MM.1S (cell line): ENCODE results near the gene CHST3.

Source experiments
- DNase-seq: peaks from one replicate; pipeline ENCODE4 v3.0.0-alpha.2; 2015
- H2AFZ ChIP-seq: fragments of 300-600 bp; sonication (generic); 2 replicates; pipeline ENCODE4 v1.6.0; 2016; ENCODE audit warnings: antibody characterized with exemption, low read length
- H3F3A ChIP-seq: fragments of 300-600 bp; sonication (generic); 2 replicates; pipeline ENCODE4 v1.6.1; 2016; ENCODE audit warnings: mild to moderate bottlenecking, antibody characterized with exemption, low read length, moderate library complexity, mixed read lengths; ENCODE audit not compliant: insufficient read depth
- H3K27ac ChIP-seq: fragments of 300-600 bp; sonication (generic); 2 replicates; pipeline ENCODE4 v1.5.1; 2016; ENCODE audit warnings: mild to moderate bottlenecking, low read length
- H3K27me3 ChIP-seq: fragments of 300-600 bp; sonication (generic); replicated peaks from 2 replicates; pipeline ENCODE4 v1.6.0; 2016; ENCODE audit warnings: low read length; ENCODE audit not compliant: insufficient read depth
- H3K36me3 ChIP-seq: fragments of 300-600 bp; sonication (generic); replicated peaks from 2 replicates; pipeline ENCODE4 v1.6.1; 2016; ENCODE audit warnings: mild to moderate bottlenecking, low read length, mixed read lengths; ENCODE audit not compliant: insufficient read depth
- H3K4me1 ChIP-seq: fragments of 300-600 bp; sonication (generic); 2 replicates; pipeline ENCODE4 v1.6.1; 2016; ENCODE audit warnings: low read length, mixed read lengths
- H3K4me2 ChIP-seq: fragments of 300-600 bp; sonication (generic); 2 replicates; pipeline ENCODE4 v1.6.0; 2016; ENCODE audit warnings: low read depth, low read length
- H3K4me3 ChIP-seq: fragments of 300-600 bp; sonication (generic); 2 replicates; pipeline ENCODE4 v1.5.1; 2016; ENCODE audit warnings: low read length, mixed read lengths
- H3K79me2 ChIP-seq: fragments of 300-600 bp; sonication (generic); 2 replicates; pipeline ENCODE4 v1.6.1; 2016; ENCODE audit warnings: mixed run types, low read length, mixed read lengths
- H3K9ac ChIP-seq: fragments of 300-600 bp; sonication (generic); 2 replicates; pipeline ENCODE4 v1.6.1; 2016; ENCODE audit warnings: low read length, mixed read lengths
- H3K9me2 ChIP-seq: fragments of 300-600 bp; sonication (generic); replicated peaks from 2 replicates; pipeline ENCODE4 v1.6.1; 2016; ENCODE audit warnings: mild to moderate bottlenecking, low read length, mixed read lengths; ENCODE audit not compliant: insufficient read depth
- H3K9me3 ChIP-seq: fragments of 300-600 bp; sonication (generic); replicated peaks from 2 replicates; pipeline ENCODE4 v1.6.1; 2016; ENCODE audit warnings: mild to moderate bottlenecking, low read length, mixed read lengths; ENCODE audit not compliant: insufficient read depth
- H4K20me1 ChIP-seq: fragments of 300-600 bp; sonication (generic); 2 replicates; pipeline ENCODE4 v1.6.1; 2016; ENCODE audit warnings: mild to moderate bottlenecking, low read length, moderate library complexity, mixed read lengths; ENCODE audit not compliant: insufficient read depth
- CTCF ChIP-seq: fragments of 300-600 bp; sonication (generic); IDR thresholded peaks from 2 replicates; pipeline ENCODE4 v1.5.1; 2016; ENCODE audit warnings: antibody characterized with exemption, low read length, mixed read lengths
- EZH2 ChIP-seq: fragments of 300-600 bp; sonication (generic); optimal IDR thresholded peaks from 2 replicates; pipeline ENCODE3; 2017; ENCODE audit warnings: low read depth, mild to moderate bottlenecking, antibody characterized with exemption, low read length, mixed read lengths
- EZH2phosphoT487 ChIP-seq: fragments of 300-600 bp; sonication (generic); IDR thresholded peaks from 2 replicates; pipeline ENCODE4 v1.6.1; 2018; ENCODE audit warnings: antibody characterized with exemption, low read length

Gene CHST3

DNA sequence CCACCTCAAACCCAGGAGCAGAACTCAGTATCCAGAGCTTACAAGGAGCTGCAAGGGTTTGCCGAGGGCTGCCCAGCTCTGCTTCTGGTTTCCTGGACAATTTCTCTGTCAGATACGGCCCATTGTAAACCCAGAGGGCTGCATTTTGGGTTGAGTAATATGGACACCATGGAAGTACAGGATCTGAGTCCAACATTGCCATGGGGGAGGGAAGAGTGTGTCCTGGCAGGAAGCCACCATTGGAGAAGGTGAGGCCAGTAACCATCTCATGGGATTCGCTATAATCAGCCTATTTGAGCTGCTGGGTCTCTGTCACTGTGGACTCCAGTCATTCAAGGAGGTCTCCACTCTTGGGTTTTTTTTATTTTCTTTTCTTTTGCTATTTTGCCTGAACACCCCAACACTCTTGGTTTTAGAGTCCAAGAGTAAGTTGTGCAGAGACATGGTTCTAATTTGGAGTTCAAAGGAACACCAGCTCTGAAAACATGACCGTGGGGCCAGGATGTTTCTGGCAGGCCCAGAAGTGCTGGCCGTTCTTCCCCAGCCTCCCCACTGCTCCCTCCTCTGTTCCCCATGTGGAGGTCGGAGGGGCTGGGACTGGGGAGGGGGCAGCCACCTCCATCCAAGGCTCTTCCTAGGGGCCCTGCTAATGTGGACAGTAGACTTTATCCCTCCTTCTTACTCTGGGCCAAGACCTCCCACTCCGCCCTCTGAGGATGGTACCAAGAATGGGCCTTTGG is 46.2 kb downstream of the CHST3 start:
- no peaks in the 10 kb centered on the region for H3K9me2 ChIP-seq
- no peaks in the 10 kb centered on the region for H3K4me1 ChIP-seq
- H3K4me2 ChIP-seq: no peak overlapping the region
- no peaks in the 10 kb centered on the region for H3K27me3 ChIP-seq
- H3K4me3 ChIP-seq: no peak overlapping the region
- H3K27ac ChIP-seq: no peak overlapping the region
- TF ChIP-seq EZH2phosphoT487: no peak
- no peak for TF ChIP-seq CTCF
- no peak for TF ChIP-seq EZH2
- no peak for DNase-seq
- H3K9ac ChIP-seq: no peak overlapping the region
- H3K36me3 ChIP-seq: no peaks in the 10 kb centered on the region
- no peaks in the 10 kb centered on the region for H3K9me3 ChIP-seq
- H2AFZ ChIP-seq: no peak overlapping the region
- H4K20me1 ChIP-seq: no peaks in the 10 kb centered on the region
- H3F3A ChIP-seq: no peaks in the 10 kb centered on the region
- no peaks in the 10 kb centered on the region for H3K79me2 ChIP-seq

- no peaks in the 10 kb centered on the region for H3K36me3 ChIP-seq
- H2AFZ ChIP-seq: no peak overlapping the region
- H3K4me2 ChIP-seq: no peak overlapping the region
- no peak overlapping the region for H3K9ac ChIP-seq
- no peaks in the 10 kb centered on the region for H3K9me2 ChIP-seq
- H3K4me3 ChIP-seq: no peak overlapping the region
- H3K9me3 ChIP-seq: no peaks in the 10 kb centered on the region
- H3K4me1 ChIP-seq: no peaks in the 10 kb centered on the region
- no peak for DNase-seq
- H3K27me3 ChIP-seq: no peaks in the 10 kb centered on the region; the same call in 1 of the 2 replicates
- H3K79me2 ChIP-seq: no peaks in the 10 kb centered on the region
- no peaks in the 10 kb centered on the region for H4K20me1 ChIP-seq
- no peaks in the 10 kb centered on the region for H3F3A ChIP-seq
- TF ChIP-seq CTCF (no peak), EZH2phosphoT487 (no peak), EZH2 (no peak)
- H3K27ac ChIP-seq: no peak overlapping the region
Measured at GRCh38 chr10:72011016-72011415, 46.8 kb downstream of the CHST3 start.

- no peak overlapping the region for H3K4me3 ChIP-seq
- no peaks in the 10 kb centered on the region for H4K20me1 ChIP-seq
- H3K9me2 ChIP-seq: no peaks in the 10 kb centered on the region
- no peak overlapping the region for H3K27ac ChIP-seq
- H3K36me3 ChIP-seq: no peaks in the 10 kb centered on the region
- no peaks in the 10 kb centered on the region for H3F3A ChIP-seq
- no peaks in the 10 kb centered on the region for H3K4me1 ChIP-seq
- H3K9ac ChIP-seq: no peak overlapping the region
- H3K4me2 ChIP-seq: no peak overlapping the region
- no peak for TF ChIP-seq CTCF
- no peaks in the 10 kb centered on the region; the same call in 1 of the 2 replicates for H3K27me3 ChIP-seq
- H3K9me3 ChIP-seq: no peaks in the 10 kb centered on the region
- H2AFZ ChIP-seq: no peak overlapping the region
- DNase-seq: no peak
- no peaks in the 10 kb centered on the region for H3K79me2 ChIP-seq
Measured at GRCh38 chr10:72011468-72011867, 47.3 kb downstream of the CHST3 start.
